Forelimb muscle (tissue), 1 donor: ENCODE measurements around the gene CRYBA2. TPM values are rescaled to one million over a fixed set of nuclear protein-coding genes. Genes with fewer than 3 reads are reported as not detected.

Experiments used
- DNase-seq: peaks from one replicate; pipeline ENCODE4 v3.0.0-alpha.2; 2013; ENCODE audit warnings: low read depth
- polyA plus RNA-seq: library from polyadenylated mRNA; unstranded; fragments of 120-200 nt; gene quantifications from one replicate; pipeline ENCODE4 v1.2.1, GENCODE V29; 2013; ENCODE audit not compliant: insufficient read length

Gene CRYBA2
- polyA plus RNA-seq, 1 donor, result not detected

- no peak for DNase-seq
Measured at GRCh38 chr2:218999021-218999880, 6.0 kb upstream of the CRYBA2 start.

DNA sequence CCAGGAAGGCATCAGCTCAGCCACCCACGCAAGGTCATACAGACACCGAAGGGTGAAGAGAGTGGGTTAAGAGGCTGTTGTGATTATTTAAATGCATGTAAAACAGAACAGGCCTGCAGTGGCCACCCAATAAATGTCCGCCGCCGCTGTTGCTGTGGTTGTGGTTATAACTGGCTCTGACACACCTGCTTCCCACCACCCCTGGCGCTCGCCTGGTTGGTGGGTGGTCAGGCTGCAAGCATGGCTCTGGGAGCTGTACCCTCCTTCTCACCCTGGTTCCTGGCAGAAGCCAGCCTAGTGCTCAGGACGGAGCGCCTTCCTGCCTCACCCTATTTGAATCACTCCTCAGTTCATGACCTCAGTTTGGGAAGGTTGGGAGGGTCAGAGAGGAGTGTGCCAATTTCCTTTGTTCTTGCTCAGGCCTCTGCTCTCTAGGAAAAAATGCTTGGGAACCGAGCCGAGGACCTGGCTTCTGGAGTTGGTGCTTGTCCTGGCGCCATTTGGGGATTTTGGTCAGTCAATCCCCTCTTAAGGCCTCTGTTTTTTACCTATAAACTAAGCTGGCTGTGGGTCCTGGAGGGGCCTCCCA, 5.3 kb upstream of the CRYBA2 start:
- no peak for DNase-seq

DNA sequence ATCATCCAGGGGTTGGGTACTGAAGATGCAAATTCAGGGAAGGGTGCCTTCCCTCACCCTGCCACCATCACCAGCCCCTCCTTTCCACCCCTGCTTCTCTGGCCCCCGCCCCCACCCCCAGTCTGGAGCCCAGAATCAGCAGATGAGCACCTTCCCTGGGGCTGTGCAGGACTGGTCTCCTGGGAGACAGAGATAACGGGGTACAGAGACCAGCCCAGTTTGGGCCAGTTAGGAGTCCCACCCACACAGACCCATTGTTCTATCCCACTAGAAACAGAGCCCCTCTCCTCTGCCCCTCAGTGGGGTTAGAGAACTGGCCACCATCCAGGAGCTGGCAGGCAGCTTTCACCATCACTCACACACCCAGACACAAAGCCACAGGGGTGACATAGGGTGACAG, 4.5 kb upstream of the CRYBA2 start:
- DNase-seq, result no peak

DNA sequence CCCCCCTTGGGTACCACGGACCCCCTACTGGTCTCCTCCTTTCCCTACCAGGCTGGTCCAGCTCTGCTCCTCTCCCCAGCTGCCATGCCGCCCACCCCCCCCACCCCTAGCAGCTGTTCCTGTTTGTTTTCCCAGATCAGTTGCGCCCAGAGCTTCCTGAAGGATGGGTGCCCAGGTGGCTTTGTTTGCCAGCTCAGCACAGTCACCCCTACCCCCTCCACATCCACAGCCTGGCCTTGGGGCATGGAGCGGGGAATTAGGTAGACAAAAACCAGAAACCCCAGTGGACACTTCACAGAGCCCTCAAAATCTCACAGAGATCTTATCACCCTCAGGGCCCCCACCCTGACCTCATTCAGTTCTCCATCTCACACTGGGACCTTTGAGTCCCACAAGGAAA, 3.7 kb upstream of the CRYBA2 start:
- DNase-seq, result no peak

DNA sequence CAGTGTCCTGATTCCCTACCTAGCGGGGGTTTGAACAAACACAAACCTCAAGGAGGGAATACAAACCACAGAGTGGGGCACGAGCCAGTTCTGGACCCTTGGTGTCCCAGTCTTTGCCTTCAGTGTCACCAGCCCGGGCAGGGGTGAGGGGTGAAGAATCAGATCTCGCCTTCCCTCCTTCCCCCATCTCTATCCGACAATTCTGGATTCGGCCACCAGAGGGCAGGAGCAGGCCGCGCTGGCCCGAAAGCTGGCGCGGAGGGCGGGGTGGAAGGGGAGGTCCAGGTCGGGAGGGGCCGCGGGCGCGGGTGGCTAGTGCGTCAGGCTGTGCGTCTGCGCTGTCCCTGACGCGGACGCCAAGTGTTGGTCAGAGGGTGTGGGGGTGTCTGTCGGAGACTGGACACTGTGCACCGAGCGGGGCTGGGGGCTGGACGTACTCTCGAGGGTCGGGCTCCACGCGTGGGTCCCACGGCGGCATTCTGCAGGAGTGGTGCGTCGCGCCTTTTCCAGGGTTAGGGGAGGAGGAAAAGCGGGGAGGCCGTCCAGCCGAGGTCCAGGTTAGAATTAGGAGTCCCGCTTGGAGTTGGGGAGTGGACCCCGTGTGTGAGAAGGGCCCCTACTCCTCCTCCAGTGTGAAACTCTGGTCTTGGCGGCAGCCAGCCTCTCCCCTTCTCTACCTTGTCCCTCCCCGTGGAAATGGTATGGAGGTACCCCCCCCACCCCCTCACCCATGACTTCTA, 2.9 kb upstream of the CRYBA2 start:
- no peak for DNase-seq

DNA sequence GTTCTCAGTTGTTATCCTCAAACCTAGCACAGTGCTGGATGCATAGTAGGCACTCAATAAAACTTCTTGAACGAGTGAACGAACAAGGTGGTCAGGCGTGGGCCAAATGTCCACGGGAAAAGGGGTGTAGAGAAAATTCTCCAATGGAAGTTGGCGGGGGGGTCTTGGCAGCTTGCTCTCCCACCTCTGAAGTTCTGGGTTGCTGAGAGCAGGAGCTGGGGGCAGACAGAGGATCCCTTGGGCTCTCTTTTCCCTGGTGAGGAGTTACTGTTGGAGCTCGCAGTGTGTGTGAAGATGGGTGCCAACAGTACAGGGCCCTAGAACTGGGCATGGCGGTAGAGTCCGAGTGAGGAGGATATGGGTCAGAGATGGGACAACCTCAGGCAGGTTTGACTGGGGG, 2.3 kb upstream of the CRYBA2 start:
- no peak for DNase-seq

DNA sequence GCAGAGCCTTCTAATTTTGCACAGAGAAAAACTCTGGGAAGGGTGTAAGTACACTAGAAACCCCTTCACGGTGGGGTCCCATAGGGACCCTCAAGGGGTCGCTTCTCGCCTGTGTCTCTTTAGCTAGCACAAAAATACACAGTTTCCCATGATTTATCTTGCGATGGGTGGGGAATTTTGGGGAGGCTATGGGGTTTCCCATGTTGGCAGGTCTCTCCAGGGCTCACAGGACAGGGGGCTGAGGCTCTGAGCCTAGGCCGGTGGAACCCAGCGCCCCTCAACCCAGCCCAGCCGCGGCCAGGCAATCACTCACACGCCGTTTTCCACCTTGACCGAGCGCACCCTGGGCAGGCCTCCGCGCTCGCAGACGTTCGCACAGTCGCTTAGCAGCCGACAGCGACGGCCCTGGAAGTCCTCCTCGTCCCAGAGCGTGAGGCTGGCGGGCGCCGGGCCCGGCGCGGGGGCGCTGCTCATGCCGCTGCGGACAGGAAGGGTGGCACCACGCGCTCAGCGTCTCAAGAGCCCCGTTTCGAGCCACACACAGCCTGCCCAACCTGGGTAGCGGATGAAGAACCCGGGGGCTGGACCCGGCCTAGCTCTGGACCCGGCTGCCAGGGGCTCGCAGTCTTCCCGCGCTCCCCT, 398 bp downstream of the CRYBA2 start:
- no peak for DNase-seq

- DNase-seq, result no peak
Measured at GRCh38 chr2:218992196-218992595, 1.0 kb downstream of the CRYBA2 start.

GRCh38 chr2:218991674-218992168, 1.5 kb downstream of the CRYBA2 start:
- DNase-seq, result no peak

DNA sequence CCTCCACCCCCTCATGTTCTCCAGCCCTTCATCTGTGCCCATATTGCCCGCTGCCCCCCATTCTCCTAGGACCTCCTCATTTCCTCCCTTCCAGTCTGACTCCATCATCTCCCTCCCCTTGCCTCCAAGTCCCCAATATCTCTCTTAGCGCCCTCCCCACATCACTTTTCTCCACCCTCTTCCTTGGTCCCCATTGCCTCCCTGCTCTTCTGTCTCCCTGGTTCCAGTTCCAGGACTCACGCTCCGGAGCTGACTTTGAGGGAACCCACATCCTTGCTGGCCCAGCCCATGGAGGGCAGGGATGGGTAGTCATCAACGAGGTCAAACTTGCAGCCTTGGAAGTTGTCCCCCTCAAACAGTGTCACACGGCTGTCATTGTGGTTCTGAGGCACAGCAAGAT, 2.6 kb downstream of the CRYBA2 start:
- no peak for DNase-seq

- no peak for DNase-seq
Measured at GRCh38 chr2:218990052-218990451, 3.2 kb downstream of the CRYBA2 start.

DNA sequence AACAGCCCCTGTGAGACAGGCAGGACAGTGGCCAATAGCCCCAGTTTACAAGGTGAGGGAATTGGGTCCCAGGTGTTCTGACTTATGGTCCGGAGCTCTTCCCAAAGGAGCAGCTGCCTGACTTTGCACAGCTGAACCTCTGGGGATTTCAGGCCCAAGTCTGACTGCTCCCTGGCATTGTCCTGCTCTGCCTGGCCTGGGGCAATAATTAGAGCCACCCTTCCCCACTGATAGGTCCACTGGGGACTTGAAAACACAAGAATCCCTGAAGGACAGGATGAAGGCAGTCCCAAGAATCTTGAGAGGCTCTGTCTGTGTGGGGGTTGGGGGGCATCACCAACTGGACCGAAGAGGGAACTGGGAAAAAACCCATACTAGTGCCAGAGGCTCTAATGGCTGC, 4.6 kb downstream of the CRYBA2 start:
- no peak for DNase-seq

DNA sequence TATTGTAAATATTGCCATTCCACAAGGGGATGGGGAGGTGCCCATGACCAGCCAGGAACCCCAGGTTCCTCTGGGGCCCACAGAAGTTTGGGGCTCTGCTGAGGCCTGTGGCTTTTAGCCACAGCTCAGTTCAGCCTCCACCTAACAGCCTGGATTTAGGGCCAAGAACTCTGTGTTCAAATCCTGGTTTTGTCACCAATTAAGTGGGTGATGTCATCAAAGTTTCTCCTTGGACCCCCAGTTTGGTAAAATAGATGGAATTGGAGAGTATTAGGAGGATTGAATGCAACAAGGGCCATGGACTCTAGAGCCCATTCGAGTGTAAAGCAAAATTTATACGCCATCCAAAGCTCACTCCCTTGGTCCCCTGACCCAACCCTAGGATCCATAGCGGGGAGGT, 5.1 kb downstream of the CRYBA2 start:
- DNase-seq, result no peak

DNA sequence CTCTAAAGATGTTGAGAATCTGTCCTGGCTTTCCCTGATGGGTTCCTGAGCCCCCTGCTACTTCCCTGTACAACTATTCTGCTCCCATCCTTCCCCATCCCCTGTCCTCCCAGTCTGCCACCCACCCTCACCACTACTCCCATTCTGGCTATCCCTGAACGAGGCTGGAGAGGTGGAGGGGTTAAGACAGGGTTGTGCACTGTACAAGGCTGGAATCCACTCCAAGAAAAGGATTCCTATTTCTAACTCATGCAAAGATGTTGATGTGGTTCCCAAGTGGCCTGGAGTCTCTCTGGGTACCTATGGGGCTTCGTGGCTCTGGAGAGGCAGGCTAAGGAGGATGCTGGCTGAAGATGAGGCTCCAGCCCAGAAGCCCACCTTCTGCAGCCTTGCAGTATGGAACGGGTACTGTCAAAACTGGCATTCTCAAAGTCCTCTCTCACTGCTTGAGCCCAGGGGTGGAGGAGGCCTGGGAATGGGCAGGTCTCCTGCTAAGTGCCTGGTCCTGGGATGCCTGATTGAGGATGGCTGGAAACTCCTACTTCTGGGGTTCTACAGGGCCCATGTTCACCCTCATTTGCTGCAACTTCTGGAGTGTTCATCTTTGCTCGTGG, 7.0 kb downstream of the CRYBA2 start:
- DNase-seq, result no peak

DNA sequence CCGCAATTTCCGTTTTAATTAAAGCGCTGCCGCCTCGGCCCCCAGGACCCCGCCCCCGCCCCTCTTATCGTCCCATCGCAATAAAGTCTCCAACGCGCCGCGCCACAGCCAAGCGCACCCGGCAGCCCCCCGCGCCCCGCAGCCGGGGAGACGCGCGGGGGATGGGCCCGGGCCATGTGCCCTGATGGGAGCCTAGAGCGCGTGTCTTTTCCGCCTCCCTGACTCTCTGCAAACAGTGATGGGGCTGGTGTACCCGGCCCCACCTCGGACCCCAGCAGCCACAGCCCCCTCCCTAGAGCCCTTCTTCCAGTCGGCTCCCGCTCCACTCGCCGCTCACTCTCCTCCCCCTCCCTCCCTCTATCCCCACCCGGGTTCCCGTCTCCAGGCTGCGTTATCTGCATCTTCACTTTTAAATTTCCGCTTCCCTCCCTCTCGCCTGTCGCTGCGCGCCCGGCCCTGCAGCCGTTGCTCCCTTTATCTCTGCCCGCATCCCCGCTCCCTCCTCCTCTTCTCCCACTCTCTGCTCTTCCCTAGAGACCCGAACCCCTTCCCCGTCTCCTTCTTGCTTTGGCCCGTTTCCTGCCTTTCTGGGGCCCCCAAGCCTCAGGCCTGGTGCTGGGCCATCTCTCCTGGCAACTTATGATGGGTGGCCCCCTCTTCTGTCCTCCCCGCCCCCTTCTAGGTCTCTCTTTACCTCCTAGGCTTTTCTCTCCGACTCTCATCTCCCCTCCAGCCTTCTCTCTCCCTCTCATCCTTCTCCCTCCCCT, 7.7 kb downstream of the CRYBA2 start:
- no peak for DNase-seq

- DNase-seq, result no peak
Measured at GRCh38 chr2:218985021-218985324, 8.2 kb downstream of the CRYBA2 start, which contains the start of gene FEV. FEV (minus strand) TSS chr2:218985184; CDS start chr2:218985075, 109 bp downstream.

- no peak for DNase-seq
Measured at GRCh38 chr2:218984239-218985020, 8.8 kb downstream of the CRYBA2 start.

DNA sequence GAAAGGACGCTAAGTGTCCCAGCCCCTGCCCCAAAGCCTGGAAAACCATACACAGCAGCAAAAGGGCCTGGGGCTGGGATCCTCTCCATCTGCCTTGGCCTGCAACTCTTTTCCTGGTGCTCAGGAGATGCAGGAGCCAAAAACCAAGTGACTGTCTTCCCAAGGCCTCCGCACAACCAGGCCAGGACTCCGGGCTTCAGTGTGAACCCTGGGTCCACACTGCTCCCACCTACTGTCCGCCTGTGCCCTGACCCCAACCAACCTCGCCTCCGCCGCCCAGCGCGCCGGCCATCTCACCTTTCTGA, 9.3 kb downstream of the CRYBA2 start:
- no peak for DNase-seq

GRCh38 chr2:218983263-218983933, 9.8 kb downstream of the CRYBA2 start:
- no peak for DNase-seq
